ENCODE results near the gene TLCD2. TPM values are rescaled to one million over a fixed set of nuclear protein-coding genes. Genes with fewer than 3 reads are reported as not detected.

TLCD2 gene
- total and polyA plus RNA-seq, 2 of the 13 experiments (the other 11 are each of a cell fraction or from before 2014, with no cell fraction given) = 0.90 to 1.1 TPM

DNA sequence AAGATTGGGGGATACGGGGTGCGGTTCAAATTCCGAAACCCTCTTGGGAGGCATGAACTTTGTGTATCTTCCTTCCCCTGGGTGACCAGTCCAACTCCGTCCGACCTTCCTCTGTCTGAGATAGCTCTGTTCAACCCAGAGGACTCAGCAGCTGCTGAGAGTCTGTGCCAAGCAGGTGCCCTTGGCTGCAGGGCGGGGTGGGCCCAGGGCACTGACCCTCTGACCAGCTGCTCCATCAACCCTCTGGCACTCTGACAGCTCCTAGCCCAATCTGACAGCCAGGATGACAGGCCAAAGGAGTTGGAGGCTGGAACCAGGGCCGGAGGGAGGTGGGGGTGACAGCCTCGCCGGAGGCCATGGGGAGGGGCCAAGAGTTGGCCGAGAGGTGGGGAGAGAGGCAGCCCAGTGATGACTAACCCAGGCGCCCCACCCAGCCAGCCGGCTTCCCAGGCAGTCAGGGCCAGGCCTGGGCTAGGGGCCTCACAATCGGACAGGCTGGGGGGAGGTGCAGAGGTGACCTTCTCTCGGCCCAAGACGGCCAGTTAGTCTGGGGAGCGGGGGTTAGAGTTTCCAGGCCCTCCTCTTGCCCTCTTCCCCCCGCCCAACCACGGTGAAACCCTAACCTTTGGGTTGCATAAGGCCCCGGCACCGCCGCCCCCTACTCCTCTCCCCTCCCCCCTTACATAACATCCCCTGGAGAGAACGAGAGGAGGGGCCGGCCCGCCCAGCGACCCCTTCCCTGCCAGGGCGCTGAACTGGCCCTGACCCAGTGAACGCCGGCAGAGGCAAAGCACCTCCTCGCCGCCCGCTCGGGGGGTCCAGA is 5.0 kb upstream of the TLCD2 start (continued):
- TF ChIP-seq, protein P1, sequence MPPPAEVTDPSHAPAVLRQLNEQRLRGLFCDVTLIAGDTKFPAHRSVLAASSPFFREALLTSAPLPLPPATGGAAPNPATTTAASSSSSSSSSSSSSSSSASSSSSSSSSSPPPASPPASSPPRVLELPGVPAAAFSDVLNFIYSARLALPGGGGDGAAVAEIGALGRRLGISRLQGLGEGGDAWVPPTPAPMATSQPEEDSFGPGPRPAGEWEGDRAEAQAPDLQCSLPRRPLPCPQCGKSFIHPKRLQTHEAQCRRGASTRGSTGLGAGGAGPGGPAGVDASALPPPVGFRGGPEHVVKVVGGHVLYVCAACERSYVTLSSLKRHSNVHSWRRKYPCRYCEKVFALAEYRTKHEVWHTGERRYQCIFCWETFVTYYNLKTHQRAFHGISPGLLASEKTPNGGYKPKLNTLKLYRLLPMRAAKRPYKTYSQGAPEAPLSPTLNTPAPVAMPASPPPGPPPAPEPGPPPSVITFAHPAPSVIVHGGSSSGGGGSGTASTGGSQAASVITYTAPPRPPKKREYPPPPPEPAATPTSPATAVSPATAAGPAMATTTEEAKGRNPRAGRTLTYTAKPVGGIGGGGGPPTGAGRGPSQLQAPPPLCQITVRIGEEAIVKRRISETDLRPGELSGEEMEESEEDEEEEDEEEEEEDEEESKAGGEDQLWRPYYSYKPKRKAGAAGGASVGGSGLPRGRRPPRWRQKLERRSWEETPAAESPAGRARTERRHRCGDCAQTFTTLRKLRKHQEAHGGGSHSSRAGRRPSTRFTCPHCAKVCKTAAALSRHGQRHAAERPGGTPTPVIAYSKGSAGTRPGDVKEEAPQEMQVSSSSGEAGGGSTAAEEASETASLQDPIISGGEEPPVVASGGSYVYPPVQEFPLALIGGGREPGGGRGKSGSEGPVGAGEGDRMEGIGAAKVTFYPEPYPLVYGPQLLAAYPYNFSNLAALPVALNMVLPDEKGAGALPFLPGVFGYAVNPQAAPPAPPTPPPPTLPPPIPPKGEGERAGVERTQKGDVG (CRISPR knock-in tag; IDR thresholded peaks at IDR 0.05; ENCODE audit: borderline replicate concordance) = 0 out of 2 replicates have a peak, but pooled peaks have one; percentile 51
- TF ChIP-seq PAX8 (CRISPR knock-in tag; IDR thresholded peaks at IDR 0.05; ENCODE audit: borderline replicate concordance) (no peak), TBP (CRISPR knock-in tag; IDR thresholded peaks at IDR 0.05) (no peak), ZNF768 (CRISPR knock-in tag; IDR thresholded peaks at IDR 0.05) (peak; percentile 53; the same call in 1 of the 2 replicates), RNF2 (conservative IDR thresholded peaks at IDR 0.05; ENCODE audit: low read depth) (no peak), MXD4 (CRISPR knock-in tag; IDR thresholded peaks at IDR 0.05) (peak; percentile 47), ZNF772 (CRISPR knock-in tag; IDR thresholded peaks at IDR 0.05) (no peak), ZC3H13 (CRISPR knock-in tag; IDR thresholded peaks at IDR 0.05) (no peak), ZNF672 (CRISPR knock-in tag; IDR thresholded peaks at IDR 0.05) (no peak), RFX5 (IDR thresholded peaks at IDR 0.05; ENCODE audit: low read depth, low read length) (no peak), NCOA1 (CRISPR knock-in tag; IDR thresholded peaks at IDR 0.05) (no peak), ZNF644 (CRISPR knock-in tag; IDR thresholded peaks at IDR 0.05; ENCODE audit: low read depth) (no peak), ZNF460 (CRISPR knock-in tag; IDR thresholded peaks at IDR 0.05; ENCODE audit: borderline replicate concordance) (no peak), RBFOX2 (IDR thresholded peaks at IDR 0.05; ENCODE audit: low read depth, low read length) (peak; percentile 59), ZNF678 (CRISPR knock-in tag; IDR thresholded peaks at IDR 0.05) (no peak), PCBP2 (optimal IDR thresholded peaks at IDR 0.05; ENCODE audit: low read depth, low read length, poor library complexity, severe bottlenecking) (no peak)
- TF ChIP-seq, protein P2, sequence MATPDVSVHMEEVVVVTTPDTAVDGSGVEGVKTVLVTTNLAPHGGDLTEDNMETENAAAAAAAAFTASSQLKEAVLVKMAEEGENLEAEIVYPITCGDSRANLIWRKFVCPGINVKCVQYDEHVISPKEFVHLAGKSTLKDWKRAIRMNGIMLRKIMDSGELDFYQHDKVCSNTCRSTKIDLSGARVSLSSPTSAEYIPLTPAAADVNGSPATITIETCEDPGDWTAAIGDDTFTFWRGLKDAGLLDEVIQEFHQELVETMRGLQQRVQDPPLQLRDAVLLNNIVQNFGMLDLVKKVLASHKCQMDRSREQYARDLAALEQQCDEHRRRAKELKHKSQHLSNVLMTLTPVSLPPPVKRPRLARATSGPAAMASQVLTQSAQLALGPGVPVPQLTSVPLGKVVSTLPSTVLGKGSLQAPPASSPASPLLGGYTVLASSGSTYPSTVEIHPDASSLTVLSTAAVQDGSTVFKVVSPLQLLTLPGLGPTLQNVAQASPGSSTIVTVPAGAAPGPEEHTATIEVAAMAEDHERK (CRISPR knock-in tag; IDR thresholded peaks at IDR 0.05; ENCODE audit: low read depth) = no peak
- TF ChIP-seq, protein P3, sequence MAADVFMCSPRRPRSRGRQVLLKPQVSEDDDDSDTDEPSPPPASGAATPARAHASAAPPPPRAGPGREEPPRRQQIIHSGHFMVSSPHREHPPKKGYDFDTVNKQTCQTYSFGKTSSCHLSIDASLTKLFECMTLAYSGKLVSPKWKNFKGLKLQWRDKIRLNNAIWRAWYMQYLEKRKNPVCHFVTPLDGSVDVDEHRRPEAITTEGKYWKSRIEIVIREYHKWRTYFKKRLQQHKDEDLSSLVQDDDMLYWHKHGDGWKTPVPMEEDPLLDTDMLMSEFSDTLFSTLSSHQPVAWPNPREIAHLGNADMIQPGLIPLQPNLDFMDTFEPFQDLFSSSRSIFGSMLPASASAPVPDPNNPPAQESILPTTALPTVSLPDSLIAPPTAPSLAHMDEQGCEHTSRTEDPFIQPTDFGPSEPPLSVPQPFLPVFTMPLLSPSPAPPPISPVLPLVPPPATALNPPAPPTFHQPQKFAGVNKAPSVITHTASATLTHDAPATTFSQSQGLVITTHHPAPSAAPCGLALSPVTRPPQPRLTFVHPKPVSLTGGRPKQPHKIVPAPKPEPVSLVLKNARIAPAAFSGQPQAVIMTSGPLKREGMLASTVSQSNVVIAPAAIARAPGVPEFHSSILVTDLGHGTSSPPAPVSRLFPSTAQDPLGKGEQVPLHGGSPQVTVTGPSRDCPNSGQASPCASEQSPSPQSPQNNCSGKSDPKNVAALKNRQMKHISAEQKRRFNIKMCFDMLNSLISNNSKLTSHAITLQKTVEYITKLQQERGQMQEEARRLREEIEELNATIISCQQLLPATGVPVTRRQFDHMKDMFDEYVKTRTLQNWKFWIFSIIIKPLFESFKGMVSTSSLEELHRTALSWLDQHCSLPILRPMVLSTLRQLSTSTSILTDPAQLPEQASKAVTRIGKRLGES (CRISPR knock-in tag; IDR thresholded peaks at IDR 0.05; ENCODE audit: borderline replicate concordance) = no peak
- TF ChIP-seq, protein P4, sequence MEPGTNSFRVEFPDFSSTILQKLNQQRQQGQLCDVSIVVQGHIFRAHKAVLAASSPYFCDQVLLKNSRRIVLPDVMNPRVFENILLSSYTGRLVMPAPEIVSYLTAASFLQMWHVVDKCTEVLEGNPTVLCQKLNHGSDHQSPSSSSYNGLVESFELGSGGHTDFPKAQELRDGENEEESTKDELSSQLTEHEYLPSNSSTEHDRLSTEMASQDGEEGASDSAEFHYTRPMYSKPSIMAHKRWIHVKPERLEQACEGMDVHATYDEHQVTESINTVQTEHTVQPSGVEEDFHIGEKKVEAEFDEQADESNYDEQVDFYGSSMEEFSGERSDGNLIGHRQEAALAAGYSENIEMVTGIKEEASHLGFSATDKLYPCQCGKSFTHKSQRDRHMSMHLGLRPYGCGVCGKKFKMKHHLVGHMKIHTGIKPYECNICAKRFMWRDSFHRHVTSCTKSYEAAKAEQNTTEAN (CRISPR knock-in tag; conservative IDR thresholded peaks at IDR 0.05) = no peak
- TF ChIP-seq, protein P5, sequence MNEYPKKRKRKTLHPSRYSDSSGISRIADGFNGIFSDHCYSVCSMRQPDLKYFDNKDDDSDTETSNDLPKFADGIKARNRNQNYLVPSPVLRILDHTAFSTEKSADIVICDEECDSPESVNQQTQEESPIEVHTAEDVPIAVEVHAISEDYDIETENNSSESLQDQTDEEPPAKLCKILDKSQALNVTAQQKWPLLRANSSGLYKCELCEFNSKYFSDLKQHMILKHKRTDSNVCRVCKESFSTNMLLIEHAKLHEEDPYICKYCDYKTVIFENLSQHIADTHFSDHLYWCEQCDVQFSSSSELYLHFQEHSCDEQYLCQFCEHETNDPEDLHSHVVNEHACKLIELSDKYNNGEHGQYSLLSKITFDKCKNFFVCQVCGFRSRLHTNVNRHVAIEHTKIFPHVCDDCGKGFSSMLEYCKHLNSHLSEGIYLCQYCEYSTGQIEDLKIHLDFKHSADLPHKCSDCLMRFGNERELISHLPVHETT (CRISPR knock-in tag; conservative IDR thresholded peaks at IDR 0.05) = no peak

Measured in HepG2 (cell line).